GM20000 (cell line): ENCODE measurements around the gene SYT7.

Experiments
- DNase-seq: peaks from one replicate; pipeline ENCODE4 v3.0.0; 2012; ENCODE audit warnings: low spot score
- CTCF ChIP-seq: IDR thresholded peaks from 2 replicates; pipeline ENCODE4 v1.5.1; 2012; ENCODE audit warnings: mild to moderate bottlenecking, control low read depth; ENCODE audit errors: extremely low read depth, missing control alignments

SYT7 gene

DNA sequence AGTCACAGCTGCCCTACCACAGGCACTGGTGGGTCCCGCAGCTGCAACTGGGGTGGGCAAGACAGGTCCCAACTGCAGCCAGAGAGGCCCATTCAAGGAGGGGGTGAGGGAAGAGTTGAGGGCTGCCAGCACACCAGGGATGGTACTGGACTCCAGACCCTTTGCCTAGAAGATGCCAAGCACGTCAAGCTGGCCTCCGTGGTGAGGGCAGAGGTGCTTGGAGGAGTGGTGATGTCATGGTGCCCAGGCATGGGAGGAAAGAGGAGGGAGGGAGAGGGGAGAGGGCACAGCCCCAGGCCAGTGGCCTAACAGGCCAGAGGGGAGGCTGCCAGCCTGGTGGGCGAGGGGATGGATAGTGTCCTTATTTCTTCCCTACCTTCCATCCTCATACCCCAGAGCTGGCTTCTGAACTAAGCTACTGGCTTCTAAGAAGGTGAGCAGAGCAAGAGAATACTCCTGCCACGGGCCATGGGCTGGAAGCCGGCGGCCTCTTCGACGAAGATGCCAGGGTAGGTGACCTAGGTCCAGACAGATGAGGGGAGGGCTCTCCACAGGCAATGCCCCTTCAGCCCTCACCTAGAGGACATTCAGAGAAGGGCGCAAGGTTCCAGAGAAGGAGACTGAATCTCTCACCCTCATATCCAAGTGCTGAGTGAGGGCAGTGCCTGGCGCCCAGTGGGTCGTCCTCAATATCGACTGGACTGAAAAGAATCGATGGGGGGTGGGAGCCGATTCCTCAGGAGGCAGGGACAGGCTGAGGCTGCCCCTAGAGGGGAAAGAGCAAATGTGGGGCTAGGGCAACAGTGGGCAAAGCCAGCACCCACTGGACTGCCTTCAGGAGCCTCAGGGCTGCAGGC lies 1.8 kb downstream of the SYT7 start:
- no peak for DNase-seq
- TF ChIP-seq CTCF, result no peak

DNA sequence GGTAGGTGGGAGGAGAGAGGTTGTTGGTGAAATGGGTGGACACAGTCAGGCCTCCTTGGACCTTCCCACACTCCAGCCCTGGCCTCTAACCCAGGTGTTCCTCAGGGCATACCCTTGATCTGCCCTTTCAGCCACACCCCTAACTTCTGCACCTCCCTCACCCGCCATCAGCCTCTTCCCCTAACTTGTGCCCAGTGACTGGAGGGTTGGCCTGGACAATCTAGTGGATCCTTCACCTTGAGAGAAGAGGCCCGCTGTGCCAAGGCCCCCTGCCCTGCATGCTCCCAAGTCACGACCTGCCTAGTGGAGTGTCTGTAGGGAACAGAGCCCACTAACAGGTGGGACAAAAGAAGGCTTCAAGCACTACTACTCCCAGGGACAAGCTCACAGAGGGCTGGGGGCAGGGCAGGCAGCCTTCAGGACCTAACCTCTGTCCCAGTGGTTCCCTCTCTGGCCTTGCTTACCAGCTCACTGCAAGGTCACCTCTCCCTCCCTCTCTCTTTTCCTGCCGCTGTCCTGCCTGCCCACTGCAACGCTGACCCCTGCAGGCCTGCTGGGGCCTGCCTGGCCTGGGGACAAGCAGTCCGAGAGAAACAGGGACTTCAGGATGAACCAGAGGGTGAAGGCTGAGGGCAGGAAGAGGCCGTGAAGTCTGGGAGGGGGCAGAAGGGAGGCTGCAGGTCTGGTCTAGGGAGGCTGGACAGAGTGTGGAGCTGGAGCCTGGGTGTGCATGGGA lies 3.3 kb downstream of the SYT7 start:
- DNase-seq, result no peak
- no peak for TF ChIP-seq CTCF

GRCh38 chr11:61575886-61576861 lies 4.7 kb downstream of the SYT7 start:
- DNase-seq, result no peak
- TF ChIP-seq CTCF, result no peak

DNA sequence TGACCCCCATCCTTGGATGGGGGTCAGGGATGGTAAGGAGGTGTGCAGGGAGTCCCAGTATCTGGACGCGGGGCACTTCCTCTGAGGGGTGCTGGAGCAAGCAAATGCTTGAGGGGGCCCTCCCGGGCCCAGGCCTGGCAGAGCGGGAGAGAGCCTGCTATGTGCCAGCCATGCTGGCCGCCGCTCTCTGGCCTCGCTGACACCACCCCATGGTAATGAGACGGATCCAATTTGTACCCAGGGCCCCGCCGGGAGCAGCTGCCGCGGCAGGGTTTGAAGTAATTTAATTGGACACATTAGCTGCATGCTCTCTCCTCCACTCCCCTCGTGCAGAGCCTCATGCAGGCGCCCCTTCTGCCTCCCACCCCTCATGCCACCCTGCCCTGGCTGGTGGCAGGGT lies 6.3 kb downstream of the SYT7 start:
- DNase-seq, result no peak
- no peak for TF ChIP-seq CTCF

- TF ChIP-seq CTCF, result no peak
- DNase-seq, result no peak
Observed at GRCh38 chr11:61572913-61573312, 8.0 kb downstream of the SYT7 start.

DNA sequence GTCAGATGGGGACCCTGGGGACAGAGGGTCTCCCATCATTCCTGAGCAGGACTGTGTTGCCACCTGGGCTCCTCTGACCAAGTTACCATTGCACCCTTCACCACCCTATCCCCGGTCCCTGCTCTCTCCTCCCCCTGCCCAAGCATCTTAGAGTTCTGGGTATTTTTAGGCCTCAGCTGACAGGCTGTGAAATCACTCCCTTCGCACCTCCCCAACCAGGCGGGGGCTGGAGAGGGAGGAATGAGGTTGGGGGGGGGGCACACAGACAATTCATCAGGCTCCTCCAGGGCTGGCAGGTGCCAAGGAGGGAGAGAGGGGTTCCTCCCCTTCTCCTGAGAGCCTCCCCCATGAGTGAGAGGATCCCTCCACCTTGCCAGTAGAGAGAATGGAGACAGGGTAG lies 9.0 kb downstream of the SYT7 start:
- no peak for DNase-seq
- TF ChIP-seq CTCF, result no peak
